A673 (cell line): ENCODE results near the gene RAB27A. TPM values are rescaled to one million over a fixed set of nuclear protein-coding genes. Genes with fewer than 3 reads are reported as not detected.
A peak's percentile ranks its signal among the peaks of the same experiment; 100 is the strongest.
"Not testable (repeated sequence)": the region's sequence is repeated elsewhere in the genome, so short reads cannot be mapped to it uniquely, and the experiment has no call there.

Experiments
- BruUV-seq: library from RNA; stranded (reverse); fragments of 400-500 nt; replicated peaks from 2 replicates; lab custom pipeline; 2021; lab: Mats Ljungman, UMichigan
- CTCF ChIA-PET: fragments of 300-600 bp; sonication (Branson Sonifier 250); formaldehyde crosslinking; loops from one replicate; lab custom pipeline; 2022; ENCODE audit warnings: antibody characterized with exemption; lab: Charles Lee
- POLR2A ChIA-PET: fragments of 300-600 bp; sonication (Branson Sonifier 250); formaldehyde crosslinking; loops from one replicate; lab custom pipeline; 2022; ENCODE audit warnings: antibody characterized with exemption; ENCODE audit not compliant: low non-redundant PET; lab: Charles Lee
- DNase-seq: peaks from one replicate; pipeline ENCODE4 v3.0.0-alpha.2; 2015; ENCODE audit warnings: low spot score
- H3K27ac ChIP-seq: fragments of 200-600 bp; sonication (generic); 2 replicates; pipeline ENCODE4 v1.5.1; 2016; ENCODE audit warnings: mixed run types, low read depth, mild to moderate bottlenecking, mixed read lengths, antibody characterized with exemption, low read length; ENCODE audit not compliant: poor library complexity, severe bottlenecking
- H3K27me3 ChIP-seq: fragments of 200-600 bp; sonication (generic); replicated peaks from 2 replicates; pipeline ENCODE4 v1.6.1; 2017; ENCODE audit warnings: mixed run types, low read depth, mild to moderate bottlenecking, mixed read lengths, antibody characterized with exemption, low read length; ENCODE audit not compliant: insufficient read depth, poor library complexity
- H3K36me3 ChIP-seq: fragments of 200-600 bp; sonication (generic); 2 replicates; pipeline ENCODE4 v1.6.1; 2016; ENCODE audit warnings: mixed run types, mild to moderate bottlenecking, mixed read lengths, antibody characterized with exemption, low read length; ENCODE audit not compliant: insufficient read depth, poor library complexity, severe bottlenecking
- H3K4me1 ChIP-seq: fragments of 200-600 bp; sonication (generic); 2 replicates; pipeline ENCODE4 v1.6.1; 2017; ENCODE audit warnings: mixed run types, mild to moderate bottlenecking, mixed read lengths, antibody characterized with exemption, low read length; ENCODE audit not compliant: insufficient read depth, poor library complexity, severe bottlenecking
- H3K4me3 ChIP-seq: fragments of 200-600 bp; sonication (generic); 2 replicates; pipeline ENCODE4 v1.5.1; 2016; ENCODE audit warnings: low read depth, mixed run types, mild to moderate bottlenecking, mixed read lengths, low read length; ENCODE audit not compliant: poor library complexity, severe bottlenecking
- H3K9me3 ChIP-seq: fragments of 200-600 bp; sonication (generic); 2 replicates; pipeline ENCODE4 v1.6.1; 2016; ENCODE audit warnings: mixed run types, low read depth, mild to moderate bottlenecking, mixed read lengths, antibody characterized with exemption, low read length; ENCODE audit not compliant: poor library complexity, severe bottlenecking
- EZH2 ChIP-seq: fragments of 200-600 bp; sonication (generic); IDR thresholded peaks from 2 replicates; pipeline ENCODE4 v1.6.1; 2017; ENCODE audit warnings: borderline replicate concordance, low read depth, mild to moderate bottlenecking, mixed read lengths, antibody characterized with exemption, low read length; ENCODE audit not compliant: poor library complexity, severe bottlenecking
- intact Hi-C: fragments of 100-400 bp; cut with micrococcal nuclease; formaldehyde crosslinking; loops from one replicate; pipeline ENCODE4 v1.10.0; 2022; ENCODE audit not compliant: unreplicated experiment
- total RNA-seq: library from RNA; stranded (reverse); gene quantifications from 2 replicates; pipeline ENCODE4 v1.2.3, GENCODE V29; 2021
- TF ChIP-seq, protein P1 (sequence below): fragments of 300-800, 200-600 bp; sonication (generic); conservative IDR thresholded peaks from 2 replicates; pipeline ENCODE4 v1.5.1; 2017; ENCODE audit warnings: low read depth, mild to moderate bottlenecking, antibody characterized with exemption, low read length, moderate library complexity, mixed read lengths

The RAB27A gene
- total RNA-seq, 1 experiment from 2014 or later, result 1.8 TPM

DNA sequence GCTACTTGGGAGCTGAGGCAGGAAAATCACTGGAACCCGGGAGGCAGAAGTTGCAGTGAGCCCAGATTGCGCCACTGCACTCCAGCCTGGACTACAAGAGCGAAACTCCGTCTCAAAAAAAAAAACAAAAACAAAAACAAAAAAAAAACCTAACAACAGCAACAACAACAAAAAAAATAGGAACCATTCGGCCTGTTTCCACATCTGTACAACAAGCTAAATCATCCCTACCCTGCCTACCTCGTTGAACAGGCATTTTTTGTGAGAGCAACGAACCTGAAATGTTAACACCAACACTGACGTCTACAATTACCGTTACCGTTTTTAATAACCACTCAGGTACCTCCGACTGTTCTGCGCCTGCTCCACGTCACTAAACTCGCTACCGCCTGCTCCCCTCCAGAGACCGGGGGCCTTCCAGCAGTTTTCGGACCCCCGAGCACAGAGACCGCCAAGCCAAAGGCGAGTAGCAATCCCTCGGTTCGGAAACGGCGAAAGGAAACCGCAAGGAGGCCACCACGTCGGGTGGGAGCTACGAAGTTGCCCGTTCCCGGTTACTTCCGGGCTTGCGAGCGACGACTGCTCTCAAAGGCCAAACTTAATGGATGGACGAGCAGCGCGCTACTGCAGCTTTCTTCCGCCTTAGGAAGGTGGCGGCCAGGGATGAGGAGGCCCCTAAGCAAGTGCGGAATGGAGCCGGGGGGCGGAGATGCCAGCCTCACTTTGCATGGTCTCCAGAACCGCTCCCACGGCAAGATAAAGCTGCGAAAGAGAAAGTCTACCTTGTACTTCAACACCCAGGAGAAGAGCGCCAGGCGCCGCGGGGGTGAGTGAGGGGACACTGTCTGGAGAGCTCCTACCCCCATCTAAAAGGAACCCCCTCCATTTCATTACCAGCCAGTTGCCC is 29.2 kb upstream of the RAB27A start, which contains the start of the genes PIGB and PIGBOS1:
TSS of gene PIGB (plus strand) at position 635 of the 907 bp plus-strand sequence. CDS start at position 664, 29 bp downstream.
TSS of gene PIGBOS1 (minus strand) at position 536 of the 907 bp plus-strand sequence. CDS start 1,331 bp downstream, outside the sequence.
- H3K4me1 ChIP-seq, result peaks cover 12% of the 10 kb centered on the region
- TF ChIP-seq EZH2, result no peak
- TF ChIP-seq, protein P1, sequence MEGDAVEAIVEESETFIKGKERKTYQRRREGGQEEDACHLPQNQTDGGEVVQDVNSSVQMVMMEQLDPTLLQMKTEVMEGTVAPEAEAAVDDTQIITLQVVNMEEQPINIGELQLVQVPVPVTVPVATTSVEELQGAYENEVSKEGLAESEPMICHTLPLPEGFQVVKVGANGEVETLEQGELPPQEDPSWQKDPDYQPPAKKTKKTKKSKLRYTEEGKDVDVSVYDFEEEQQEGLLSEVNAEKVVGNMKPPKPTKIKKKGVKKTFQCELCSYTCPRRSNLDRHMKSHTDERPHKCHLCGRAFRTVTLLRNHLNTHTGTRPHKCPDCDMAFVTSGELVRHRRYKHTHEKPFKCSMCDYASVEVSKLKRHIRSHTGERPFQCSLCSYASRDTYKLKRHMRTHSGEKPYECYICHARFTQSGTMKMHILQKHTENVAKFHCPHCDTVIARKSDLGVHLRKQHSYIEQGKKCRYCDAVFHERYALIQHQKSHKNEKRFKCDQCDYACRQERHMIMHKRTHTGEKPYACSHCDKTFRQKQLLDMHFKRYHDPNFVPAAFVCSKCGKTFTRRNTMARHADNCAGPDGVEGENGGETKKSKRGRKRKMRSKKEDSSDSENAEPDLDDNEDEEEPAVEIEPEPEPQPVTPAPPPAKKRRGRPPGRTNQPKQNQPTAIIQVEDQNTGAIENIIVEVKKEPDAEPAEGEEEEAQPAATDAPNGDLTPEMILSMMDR, result 0 out of 2 replicates have a peak, but pooled peaks have one; percentile 11
- BruUV-seq, result no TSS peak
- peak within 1 kb of the TSS; percentile 95 for H3K27ac ChIP-seq
- ChIA-PET POLR2A (no interaction called here), CTCF (interaction anchor here (1.0 kb wide), 1 partner anchor 89 kb away, joined by 4 read pairs; the partner anchor contains the start of genes CCPG1 and PIERCE2)
- no peaks in the 10 kb centered on the region for H3K27me3 ChIP-seq
- peak; percentile 91 for DNase-seq
- no peaks in the 10 kb centered on the region for H3K9me3 ChIP-seq
- intact Hi-C loops, result no loop called here
- peak within 1 kb of the TSS; percentile 84 for H3K4me3 ChIP-seq
- no peaks in the 10 kb centered on the region for H3K36me3 ChIP-seq

DNA sequence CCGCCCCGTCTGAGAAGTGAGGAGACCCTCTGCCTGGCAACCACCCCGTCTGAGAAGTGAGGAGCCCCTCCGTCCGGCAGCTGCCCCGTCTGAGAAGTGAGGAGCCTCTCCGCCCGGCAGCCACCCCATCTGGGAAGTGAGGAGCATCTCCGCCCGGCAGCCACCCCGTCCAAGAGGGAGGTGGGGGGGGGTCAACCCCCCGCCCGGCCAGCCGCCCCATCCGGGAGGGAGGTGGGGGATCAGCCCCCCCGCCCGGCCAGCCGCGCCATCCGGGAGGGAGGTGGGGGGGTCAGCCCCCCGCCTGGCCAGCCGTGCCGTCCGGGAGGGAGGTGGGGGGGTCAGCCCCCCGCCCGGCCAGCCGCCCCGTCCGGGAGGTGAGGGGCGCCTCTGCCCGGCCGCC is 13.2 kb upstream of the RAB27A start:
- H3K9me3 ChIP-seq, H3K27me3 ChIP-seq, H3K4me1 ChIP-seq, H3K4me3 ChIP-seq, POLR2A ChIA-PET, H3K27ac ChIP-seq, intact Hi-C loops, BruUV-seq, CTCF ChIA-PET, DNase-seq, H3K36me3 ChIP-seq: not testable (repeated sequence)

DNA sequence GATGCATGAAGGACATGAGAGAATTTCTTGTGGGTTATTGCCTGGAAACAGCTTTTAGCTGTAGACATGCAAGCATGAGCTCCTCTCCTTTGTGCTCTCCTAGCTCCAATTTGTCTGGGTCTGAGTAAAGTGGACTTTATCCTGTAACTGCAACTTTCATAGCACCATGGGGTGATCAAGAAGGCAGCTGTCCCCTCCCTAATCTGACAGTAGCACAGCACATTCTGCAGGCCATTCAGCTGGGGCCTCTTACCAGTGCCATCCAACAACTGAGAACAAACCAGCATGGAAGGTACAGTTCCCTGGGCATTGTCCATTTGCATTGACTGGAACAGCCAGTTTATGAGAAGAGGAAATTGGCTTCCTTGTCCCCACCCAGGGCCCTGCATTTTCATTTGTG is 7.7 kb upstream of the RAB27A start:
- Histone ChIP-seq H3K27ac (no peak overlapping the region), H3K36me3 (no peaks in the 10 kb centered on the region), H3K27me3 (no peaks in the 10 kb centered on the region), H3K4me3 (no peak overlapping the region), H3K9me3 (no peaks in the 10 kb centered on the region), H3K4me1 (no peaks in the 10 kb centered on the region)
- ChIA-PET POLR2A (no interaction called here), CTCF (no interaction called here)
- intact Hi-C loops, result loop anchor here (10.0 kb wide), 1 partner anchor 137 kb away; no protein-coding TSS in a partner anchor
- TF ChIP-seq, protein P1, result no peak
- TF ChIP-seq EZH2, result no peak
- DNase-seq, result no peak
- no TSS peak for BruUV-seq
